Kidney (tissue), 14 donors: ENCODE measurements around the gene ATP1A2. TPM values are rescaled to one million over a fixed set of nuclear protein-coding genes. Genes with fewer than 3 reads are reported as not detected.

Experiments
- DNase-seq, 5 donors: peaks; one replicate each; pipeline ENCODE4 v3.0.0-alpha.2; 2013 to 2020
- FAIRE-seq: peaks from 2 replicates; lab custom pipeline; 2012; peaks lifted over from hg19 to GRCh38; lab: Jason Lieb, UNC
- H3K27ac ChIP-seq, 2 donors: one replicate each; pipeline ENCODE4 v1.7.0; 2013; ENCODE audit warnings: low read depth in 2 of 2, low read length in 2 of 2, inconsistent platforms in 1 of 2
- H3K27me3 ChIP-seq: one replicate; pipeline ENCODE4 v1.7.1; 2013; ENCODE audit warnings: low read length, inconsistent platforms; ENCODE audit not compliant: control insufficient read depth, insufficient read depth
- H3K36me3 ChIP-seq, 3 donors: one replicate each; pipeline versions ENCODE4 v1.7.0 to v1.7.1; 2013; ENCODE audit warnings: low read length in 3 of 3, control low read depth in 1 of 3, inconsistent platforms in 1 of 3; ENCODE audit not compliant: insufficient read depth in 3 of 3, control insufficient read depth in 2 of 3
- H3K4me1 ChIP-seq, 3 donors: one replicate each; pipeline versions ENCODE4 v1.7.0 to v1.7.1; 2013; ENCODE audit warnings: low read length in 3 of 3, inconsistent platforms in 1 of 3, low read depth in 1 of 3; ENCODE audit not compliant: control insufficient read depth in 2 of 3, insufficient read depth in 2 of 3
- H3K4me3 ChIP-seq, 3 donors: one replicate each; pipeline versions ENCODE4 v1.7.0 to v1.8.1; 2013; ENCODE audit warnings: low read length in 3 of 3, control low read depth in 1 of 3, inconsistent platforms in 1 of 3
- H3K9ac ChIP-seq, 3 donors: one replicate each; pipeline versions ENCODE4 v1.7.0 to v1.7.1; 2013; ENCODE audit warnings: low read length in 3 of 3, control low read depth in 1 of 3, inconsistent platforms in 1 of 3
- H3K9me3 ChIP-seq, 3 donors: one replicate each; pipeline versions ENCODE4 v1.7.0 to v1.7.1; 2013; ENCODE audit warnings: low read length in 3 of 3, control low read depth in 1 of 3, inconsistent platforms in 1 of 3; ENCODE audit not compliant: control insufficient read depth in 2 of 3, insufficient read depth in 1 of 3
- intact Hi-C: fragments of 100-400 bp; cut with DNase I; formaldehyde crosslinking; loops from one replicate; pipeline ENCODE4 v1.11.1; 2022
- polyA plus RNA-seq: library from polyadenylated mRNA; stranded (reverse); fragments of 350-450 nt; fragmentation: Illumina TruSeq; extraction: RNeasy Lipid Tissue Mini Kit (QIAGEN cat#74804); gene quantifications from one replicate; pipeline ENCODE4 v1.2.3, GENCODE V29; 2014; ENCODE audit warnings: low read depth, low replicate concordance; ENCODE audit not compliant: insufficient read depth
- total RNA-seq: library from RNA; stranded (reverse); fragmentation: NEBNext Ultra II Directional; extraction: Animal tissue kit (Norgen Biotek cat#: 25700); gene quantifications from one replicate; pipeline ENCODE4 v1.2.1, GENCODE V29; 2021
- TF ChIP-seq, protein P1 (sequence below): IDR thresholded peaks from 3 replicates; pipeline ENCODE4 v1.5.1; 2012; ENCODE audit warnings: mild to moderate bottlenecking, moderate library complexity, borderline replicate concordance; ENCODE audit not compliant: insufficient read depth; ENCODE audit errors: extremely low read depth
- donor health status: control.
- donor health status: control.
- donor health status: control.
- donor health status: control.
- donor health status: control.
- donor health status: DM: yes; HTN: yes; CAD: no.
- donor health status: Normal renal cell carcinoma (clear cell type).

Gene ATP1A2
- total and polyA plus RNA-seq, 2 donors from 2014 or later: 4.1 to 5.5 TPM

DNA sequence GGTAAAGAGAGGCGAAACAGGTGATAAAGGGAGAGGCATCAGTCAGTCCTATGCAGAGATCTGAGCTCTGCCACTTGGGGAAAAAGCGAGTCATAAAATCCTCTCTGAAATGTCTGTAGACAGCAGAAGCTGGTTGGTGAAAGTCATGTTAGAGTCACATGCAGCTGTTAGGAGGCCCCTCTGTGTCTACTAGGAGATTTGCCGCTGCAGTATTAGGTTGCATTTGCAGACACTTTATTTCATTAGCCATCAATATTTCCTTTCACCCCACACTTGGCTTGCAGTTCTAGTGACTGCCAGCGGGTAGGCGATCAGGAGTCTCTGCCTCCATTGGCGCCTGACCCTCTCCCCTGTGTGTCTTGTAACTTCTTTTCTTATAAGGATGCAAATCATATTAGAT is 52.0 kb downstream of the ATP1A2 start:
- Histone ChIP-seq H3K4me3 (no peak overlapping the region), H3K4me1 (peaks cover 0 to 2% (median 0%) of the 10 kb centered on the region in 3 donors), H3K9ac (no peak overlapping the region), H3K27ac (no peak overlapping the region), H3K9me3 (no peaks in the 10 kb centered on the region), H3K27me3 (no peaks in the 10 kb centered on the region), H3K36me3 (no peaks in the 10 kb centered on the region)
- intact Hi-C loops: no loop called here
- FAIRE-seq (no peak), DNase-seq (peak in 2 of 5 donors; percentile 22 to 24)
- TF ChIP-seq, protein P1, sequence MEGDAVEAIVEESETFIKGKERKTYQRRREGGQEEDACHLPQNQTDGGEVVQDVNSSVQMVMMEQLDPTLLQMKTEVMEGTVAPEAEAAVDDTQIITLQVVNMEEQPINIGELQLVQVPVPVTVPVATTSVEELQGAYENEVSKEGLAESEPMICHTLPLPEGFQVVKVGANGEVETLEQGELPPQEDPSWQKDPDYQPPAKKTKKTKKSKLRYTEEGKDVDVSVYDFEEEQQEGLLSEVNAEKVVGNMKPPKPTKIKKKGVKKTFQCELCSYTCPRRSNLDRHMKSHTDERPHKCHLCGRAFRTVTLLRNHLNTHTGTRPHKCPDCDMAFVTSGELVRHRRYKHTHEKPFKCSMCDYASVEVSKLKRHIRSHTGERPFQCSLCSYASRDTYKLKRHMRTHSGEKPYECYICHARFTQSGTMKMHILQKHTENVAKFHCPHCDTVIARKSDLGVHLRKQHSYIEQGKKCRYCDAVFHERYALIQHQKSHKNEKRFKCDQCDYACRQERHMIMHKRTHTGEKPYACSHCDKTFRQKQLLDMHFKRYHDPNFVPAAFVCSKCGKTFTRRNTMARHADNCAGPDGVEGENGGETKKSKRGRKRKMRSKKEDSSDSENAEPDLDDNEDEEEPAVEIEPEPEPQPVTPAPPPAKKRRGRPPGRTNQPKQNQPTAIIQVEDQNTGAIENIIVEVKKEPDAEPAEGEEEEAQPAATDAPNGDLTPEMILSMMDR: no peak

DNA sequence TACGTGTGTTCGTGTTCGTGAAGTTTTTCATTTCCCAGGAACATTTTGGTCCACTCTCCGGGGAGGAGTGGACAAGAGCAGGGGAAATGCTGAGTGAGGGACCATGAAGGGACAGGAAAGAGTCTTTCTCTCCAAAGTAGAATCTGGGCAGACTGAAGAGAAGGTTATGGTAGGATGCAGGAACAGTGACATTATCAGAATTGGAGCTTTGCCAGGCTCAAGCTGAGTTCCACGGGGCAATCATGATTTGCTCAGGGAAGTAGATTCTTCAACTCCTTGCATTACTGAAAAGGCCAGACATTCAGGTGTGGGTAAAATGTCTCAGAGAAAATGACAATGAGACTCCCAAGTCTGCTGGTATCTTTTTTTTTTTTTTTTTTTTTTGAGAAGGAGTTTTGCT is 52.5 kb downstream of the ATP1A2 start:
- Histone ChIP-seq H3K9ac (no peak overlapping the region), H3K4me3 (no peak overlapping the region), H3K36me3 (no peaks in the 10 kb centered on the region), H3K27ac (no peak overlapping the region), H3K9me3 (no peaks in the 10 kb centered on the region), H3K27me3 (no peaks in the 10 kb centered on the region), H3K4me1 (peaks cover 0 to 2% (median 0%) of the 10 kb centered on the region in 3 donors)
- TF ChIP-seq, protein P1: no peak
- DNase-seq (no peak), FAIRE-seq (no peak)
- intact Hi-C loops: no loop called here

DNA sequence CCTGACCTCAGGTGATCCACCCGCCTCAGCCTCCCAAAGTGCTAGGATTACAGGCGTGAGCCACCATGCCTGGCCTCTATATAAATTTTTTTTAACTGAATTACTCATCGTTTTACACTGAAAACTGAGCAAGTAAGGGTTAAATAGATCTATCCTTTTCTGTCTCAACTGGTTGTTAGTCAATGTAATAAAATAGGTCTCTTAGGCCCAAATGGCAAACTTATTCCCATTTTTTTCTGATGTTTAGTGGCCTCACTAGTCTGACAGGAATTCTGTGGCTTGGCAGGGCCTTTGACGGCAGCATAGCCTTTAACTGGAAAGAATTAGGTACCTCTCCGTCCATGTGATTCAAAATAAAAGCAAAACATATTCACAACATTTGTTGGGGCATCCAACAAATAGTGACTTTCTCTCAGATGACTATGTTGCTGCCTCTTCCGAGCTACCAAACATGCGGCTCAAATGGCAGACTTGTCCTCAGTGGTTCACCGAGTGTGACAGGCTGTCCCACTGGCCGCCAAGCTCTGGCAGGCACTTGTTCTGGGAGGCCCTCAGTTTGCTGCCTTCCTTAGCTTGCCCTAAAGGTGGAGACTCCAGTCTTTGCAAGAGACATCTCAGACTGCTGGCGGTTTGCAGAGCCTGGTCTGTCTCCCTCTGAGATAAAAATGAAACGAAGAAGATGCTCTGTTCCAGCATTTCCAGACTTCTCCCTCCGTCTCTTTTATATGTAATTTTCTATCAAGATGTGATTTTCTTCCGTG is 53.2 kb downstream of the ATP1A2 start:
- FAIRE-seq (no peak), DNase-seq (peak in 1 of 5 donors; percentile 30)
- intact Hi-C loops: no loop called here

More for the DNA sequence above, 53.2 kb downstream of the ATP1A2 start:
- Histone ChIP-seq H3K36me3 (no peaks in the 10 kb centered on the region), H3K9me3 (no peaks in the 10 kb centered on the region), H3K27ac (no peak overlapping the region), H3K9ac (no peak overlapping the region), H3K4me1 (no peaks in the 10 kb centered on the region), H3K27me3 (no peaks in the 10 kb centered on the region), H3K4me3 (no peak overlapping the region)
- TF ChIP-seq, protein P1: no peak
